ENCODE results near the gene RBBP5.

DNA sequence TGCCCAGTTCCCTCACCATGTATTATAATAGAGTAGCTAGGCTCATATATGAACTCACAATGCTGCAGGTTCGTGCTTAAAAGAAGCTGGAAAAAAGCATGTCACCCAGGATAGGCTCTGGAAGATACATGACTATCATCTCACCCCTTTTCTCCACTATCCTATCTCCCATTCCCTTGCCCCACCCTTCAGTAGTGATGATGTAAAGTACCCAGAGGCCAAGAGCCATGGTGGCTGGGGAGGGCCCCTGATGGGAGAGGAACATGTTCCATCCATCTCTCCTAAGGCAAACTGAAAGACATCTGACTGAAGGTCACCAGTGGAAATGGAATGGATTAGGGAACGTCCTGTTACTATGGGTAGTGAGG, 20.3 kb upstream of the RBBP5 start:
- TF ChIP-seq, protein P1, sequence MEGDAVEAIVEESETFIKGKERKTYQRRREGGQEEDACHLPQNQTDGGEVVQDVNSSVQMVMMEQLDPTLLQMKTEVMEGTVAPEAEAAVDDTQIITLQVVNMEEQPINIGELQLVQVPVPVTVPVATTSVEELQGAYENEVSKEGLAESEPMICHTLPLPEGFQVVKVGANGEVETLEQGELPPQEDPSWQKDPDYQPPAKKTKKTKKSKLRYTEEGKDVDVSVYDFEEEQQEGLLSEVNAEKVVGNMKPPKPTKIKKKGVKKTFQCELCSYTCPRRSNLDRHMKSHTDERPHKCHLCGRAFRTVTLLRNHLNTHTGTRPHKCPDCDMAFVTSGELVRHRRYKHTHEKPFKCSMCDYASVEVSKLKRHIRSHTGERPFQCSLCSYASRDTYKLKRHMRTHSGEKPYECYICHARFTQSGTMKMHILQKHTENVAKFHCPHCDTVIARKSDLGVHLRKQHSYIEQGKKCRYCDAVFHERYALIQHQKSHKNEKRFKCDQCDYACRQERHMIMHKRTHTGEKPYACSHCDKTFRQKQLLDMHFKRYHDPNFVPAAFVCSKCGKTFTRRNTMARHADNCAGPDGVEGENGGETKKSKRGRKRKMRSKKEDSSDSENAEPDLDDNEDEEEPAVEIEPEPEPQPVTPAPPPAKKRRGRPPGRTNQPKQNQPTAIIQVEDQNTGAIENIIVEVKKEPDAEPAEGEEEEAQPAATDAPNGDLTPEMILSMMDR (conservative IDR thresholded peaks at IDR 0.05): no peak
- TF ChIP-seq EZH2 (IDR thresholded peaks at IDR 0.05; ENCODE audit: low read depth): no peak
